Measurements from ENCODE around the gene SHISA5. TPM values are rescaled to one million over a fixed set of nuclear protein-coding genes. Genes with fewer than 3 reads are reported as not detected.
A peak's percentile ranks its signal among the peaks of the same experiment; 100 is the strongest.

Gene SHISA5
- polyA plus RNA-seq, 4 donors = 68.2 to 220 (median 106) TPM

GRCh38 chr3:48459331-48459730 is 44.6 kb downstream of the SHISA5 start:
- Histone ChIP-seq H3K4me3 (ENCODE audit: low read depth in 1 of 3, low read length in 3 of 3) (no peak overlapping the region), H3K36me3 (ENCODE audit: control insufficient read depth in 3 of 3, insufficient read depth in 2 of 3, low read depth in 1 of 3, low read length in 3 of 3) (peaks cover 2 to 58% (median 10%) of the 10 kb centered on the region in 3 donors)

DNA sequence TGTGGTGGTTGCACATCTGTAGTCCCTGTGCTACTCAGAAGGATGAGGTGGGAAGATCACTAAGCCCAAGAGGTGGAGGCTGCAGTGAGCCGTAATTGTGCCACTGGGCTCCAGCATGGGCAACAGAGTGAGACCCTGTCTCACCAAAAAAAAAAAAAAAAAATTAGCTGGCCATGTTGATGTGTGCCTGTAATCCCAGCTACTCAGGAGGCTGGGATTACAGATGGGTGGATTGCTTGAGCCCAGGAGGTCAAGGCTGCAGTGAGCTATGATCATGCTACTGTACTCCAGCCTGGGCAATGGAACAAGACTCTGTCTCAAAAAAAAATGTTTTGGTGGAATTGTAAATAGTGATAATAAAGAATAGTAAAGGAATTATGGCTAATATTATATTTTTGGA is 47.5 kb downstream of the SHISA5 start:
- Histone ChIP-seq H3K9me3 (ENCODE audit: control insufficient read depth in 2 of 2, insufficient read depth in 1 of 2, low read depth in 1 of 2, low read length in 1 of 2) (no peaks in the 10 kb centered on the region), H3K36me3 (ENCODE audit: control insufficient read depth in 3 of 3, insufficient read depth in 2 of 3, low read depth in 1 of 3, low read length in 3 of 3) (peaks cover 2 to 52% (median 16%) of the 10 kb centered on the region in 3 donors)

More at GRCh38 chr3:48459331-48459730, 44.6 kb downstream of the SHISA5 start:
- H3K27ac ChIP-seq (ENCODE audit: low read depth in 1 of 3, low read length in 2 of 3) = no peak overlapping the region
- DNase-seq (no peak), FAIRE-seq (no peak)
- H3K4me1 ChIP-seq (ENCODE audit: control insufficient read depth in 3 of 3, insufficient read depth in 2 of 3, low read depth in 1 of 3, low read length in 2 of 3) = no peaks in the 10 kb centered on the region
- no peaks in the 10 kb centered on the region for H3K9me3 ChIP-seq (ENCODE audit: control insufficient read depth in 2 of 2, insufficient read depth in 1 of 2, low read depth in 1 of 2, low read length in 1 of 2)
- H3K27me3 ChIP-seq (ENCODE audit: control insufficient read depth in 3 of 3, insufficient read depth in 3 of 3, low read length in 3 of 3) = no peaks in the 10 kb centered on the region
- WGBS, 3 donors = 93 to 98% (median 97%) methylated on average over 3 of the region's 3 CpGs

DNA sequence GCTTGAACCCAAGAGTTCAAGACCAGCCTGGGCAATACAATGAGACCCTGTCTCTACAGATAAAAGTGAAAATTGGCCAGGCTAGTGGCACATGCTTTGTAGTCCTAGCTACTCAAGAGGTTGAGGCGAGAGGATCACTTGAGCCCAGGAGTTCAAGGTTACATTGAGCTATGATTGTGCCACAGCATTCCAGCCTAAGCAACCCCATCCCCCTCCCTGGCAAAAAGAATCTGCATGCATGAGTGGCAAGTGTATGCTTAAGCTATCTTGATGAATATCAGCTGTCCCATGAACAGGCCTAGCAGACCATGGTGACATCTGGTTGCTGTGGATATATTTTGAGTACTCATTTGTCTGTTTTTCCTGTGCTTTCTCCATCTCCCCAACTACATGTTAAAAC is 52.7 kb downstream of the SHISA5 start:
- DNase-seq (no peak), FAIRE-seq (no peak)
- peaks cover 0 to 33% (median 9%) of the 10 kb centered on the region in 3 donors for H3K36me3 ChIP-seq (ENCODE audit: control insufficient read depth in 3 of 3, insufficient read depth in 2 of 3, low read depth in 1 of 3, low read length in 3 of 3)
- 86 to 93% (median 89%) methylated on average over 1 of the region's 1 CpG for WGBS, 3 donors
- H3K4me3 ChIP-seq (ENCODE audit: low read depth in 1 of 3, low read length in 3 of 3) = no peak overlapping the region
- no peaks in the 10 kb centered on the region for H3K9me3 ChIP-seq (ENCODE audit: control insufficient read depth in 2 of 2, insufficient read depth in 1 of 2, low read depth in 1 of 2, low read length in 1 of 2)
- peaks cover 0 to 7% (median 0%) of the 10 kb centered on the region in 3 donors for H3K4me1 ChIP-seq (ENCODE audit: control insufficient read depth in 3 of 3, insufficient read depth in 2 of 3, low read depth in 1 of 3, low read length in 2 of 3)
- H3K27me3 ChIP-seq (ENCODE audit: control insufficient read depth in 3 of 3, insufficient read depth in 3 of 3, low read length in 3 of 3) = no peaks in the 10 kb centered on the region
- H3K27ac ChIP-seq (ENCODE audit: low read depth in 1 of 3, low read length in 2 of 3) = no peak overlapping the region

More for the DNA sequence above, 47.5 kb downstream of the SHISA5 start:
- no peaks in the 10 kb centered on the region for H3K27me3 ChIP-seq (ENCODE audit: control insufficient read depth in 3 of 3, insufficient read depth in 3 of 3, low read length in 3 of 3)
- FAIRE-seq (no peak), DNase-seq (no peak)
- no peaks in the 10 kb centered on the region for H3K4me1 ChIP-seq (ENCODE audit: control insufficient read depth in 3 of 3, insufficient read depth in 2 of 3, low read depth in 1 of 3, low read length in 2 of 3)
- WGBS, 3 donors = 98 to 100% (median 100%) methylated on average over 1 of the region's 1 CpG
- no peak overlapping the region for H3K4me3 ChIP-seq (ENCODE audit: low read depth in 1 of 3, low read length in 3 of 3)
- H3K27ac ChIP-seq (ENCODE audit: low read depth in 1 of 3, low read length in 2 of 3) = no peak overlapping the region

DNA sequence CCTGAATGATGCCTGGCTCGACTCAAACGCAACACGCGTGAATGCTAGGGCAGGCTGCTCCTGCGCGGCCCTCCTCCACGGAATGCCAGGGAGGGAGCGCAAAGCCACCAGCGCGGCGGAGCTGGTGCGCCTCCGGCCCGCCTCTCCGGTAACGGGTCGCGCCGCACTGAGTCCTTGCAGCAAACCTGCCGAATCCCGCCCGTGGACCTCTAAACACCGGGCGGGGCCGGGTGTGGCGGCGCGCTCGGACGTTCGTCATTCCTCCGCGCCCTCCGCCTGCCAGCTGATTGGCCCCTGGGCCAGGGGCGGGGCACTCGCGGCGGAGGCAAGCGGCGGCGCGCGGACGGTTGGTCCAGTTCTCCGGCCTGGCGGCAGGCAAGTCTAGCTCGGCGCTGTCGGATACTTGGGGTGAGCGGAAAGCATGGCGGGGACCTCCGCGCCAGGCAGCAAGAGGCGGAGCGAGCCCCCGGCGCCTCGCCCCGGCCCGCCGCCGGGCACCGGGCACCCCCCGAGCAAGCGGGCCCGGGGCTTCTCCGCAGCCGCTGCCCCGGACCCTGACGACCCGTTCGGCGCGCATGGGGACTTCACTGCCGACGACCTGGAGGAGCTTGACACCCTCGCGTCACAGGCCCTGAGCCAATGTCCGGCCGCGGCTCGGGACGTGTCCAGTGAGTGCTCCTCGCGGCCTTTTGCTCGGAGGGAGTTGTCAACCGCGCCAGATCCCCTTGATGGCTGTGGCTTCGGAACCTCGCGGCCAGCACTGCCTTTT is 57.4 kb downstream of the SHISA5 start, which contains the start of gene ATRIP:
Gene ATRIP (plus strand): TSS at position 313 of the 769 bp plus-strand sequence. CDS start 109 bp downstream, at position 422.
- peaks cover 2 to 30% (median 11%) of the 10 kb centered on the region in 3 donors for H3K36me3 ChIP-seq (ENCODE audit: control insufficient read depth in 3 of 3, insufficient read depth in 2 of 3, low read depth in 1 of 3, low read length in 3 of 3)
- no peaks in the 10 kb centered on the region for H3K27me3 ChIP-seq (ENCODE audit: control insufficient read depth in 3 of 3, insufficient read depth in 3 of 3, low read length in 3 of 3)
- DNase-seq (peak; percentile 89 to 95), FAIRE-seq (no peak)
- H3K4me3 ChIP-seq (ENCODE audit: low read depth in 1 of 3, low read length in 3 of 3) = peak within 1 kb of the TSS; percentile 64 to 96 (median 68)
- no peaks in the 10 kb centered on the region for H3K9me3 ChIP-seq (ENCODE audit: control insufficient read depth in 2 of 2, insufficient read depth in 1 of 2, low read depth in 1 of 2, low read length in 1 of 2)
- 0 to 1% (median 1%) methylated on average over 68 to 91 of the region's 91 CpGs for WGBS, 3 donors
- H3K27ac ChIP-seq (ENCODE audit: low read depth in 1 of 3, low read length in 2 of 3) = peak within 1 kb of the TSS; percentile 74 to 87 (median 82)
- peaks cover 2 to 14% (median 5%) of the 10 kb centered on the region in 3 donors for H3K4me1 ChIP-seq (ENCODE audit: control insufficient read depth in 3 of 3, insufficient read depth in 2 of 3, low read depth in 1 of 3, low read length in 2 of 3)

GRCh38 chr3:48446043-48446424 is 57.9 kb downstream of the SHISA5 start:
- WGBS, 3 donors = 14 to 18% (median 16%) methylated on average over 6 of the region's 6 CpGs
- DNase-seq (no peak), FAIRE-seq (no peak)
- Histone ChIP-seq H3K36me3 (ENCODE audit: control insufficient read depth in 3 of 3, insufficient read depth in 2 of 3, low read depth in 1 of 3, low read length in 3 of 3) (peaks cover 2 to 28% (median 8%) of the 10 kb centered on the region in 3 donors), H3K27ac (ENCODE audit: low read depth in 1 of 3, low read length in 2 of 3) (peak overlapping the region in 2 of 3 donors; percentile 82 to 87), H3K27me3 (ENCODE audit: control insufficient read depth in 3 of 3, insufficient read depth in 3 of 3, low read length in 3 of 3) (no peaks in the 10 kb centered on the region), H3K4me1 (ENCODE audit: control insufficient read depth in 3 of 3, insufficient read depth in 2 of 3, low read depth in 1 of 3, low read length in 2 of 3) (peaks cover 2 to 16% (median 6%) of the 10 kb centered on the region in 3 donors), H3K9me3 (ENCODE audit: control insufficient read depth in 2 of 2, insufficient read depth in 1 of 2, low read depth in 1 of 2, low read length in 1 of 2) (no peaks in the 10 kb centered on the region), H3K4me3 (ENCODE audit: low read depth in 1 of 3, low read length in 3 of 3) (peak overlapping the region; percentile 18 to 96 (median 68))

DNA sequence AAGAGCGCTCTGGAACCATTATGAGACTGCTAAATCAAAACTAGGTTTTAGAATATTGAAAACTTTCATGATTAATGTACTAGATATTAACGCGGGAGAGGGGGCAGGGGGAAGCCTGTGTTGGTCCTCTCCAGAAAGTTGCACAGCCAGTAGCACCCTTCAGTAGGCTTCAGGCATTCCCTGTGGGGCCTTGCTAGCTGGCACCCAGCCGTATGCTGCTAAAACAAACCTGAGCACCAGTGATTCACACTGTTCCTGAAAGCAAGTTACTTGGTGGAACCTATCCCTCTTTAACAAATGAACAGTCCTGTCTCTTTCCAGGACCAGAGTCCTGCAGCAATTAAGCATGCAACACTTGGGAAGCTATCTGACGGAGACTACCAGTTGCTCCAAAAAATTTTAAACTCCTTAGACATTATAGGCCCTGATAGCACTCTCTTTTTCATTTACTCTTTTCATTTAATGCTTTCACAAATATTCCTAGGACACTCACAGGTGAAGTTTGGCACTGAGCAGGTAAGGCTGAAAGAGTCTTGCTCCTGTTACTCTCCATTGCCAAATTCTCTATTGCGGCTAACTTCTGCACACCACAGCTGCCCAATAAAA is 58.6 kb downstream of the SHISA5 start:
- H3K4me1 ChIP-seq (ENCODE audit: control insufficient read depth in 3 of 3, insufficient read depth in 2 of 3, low read depth in 1 of 3, low read length in 2 of 3) = peaks cover 2 to 16% (median 6%) of the 10 kb centered on the region in 3 donors
- no peak for FAIRE-seq
- H3K27ac ChIP-seq (ENCODE audit: low read depth in 1 of 3, low read length in 2 of 3) = no peak overlapping the region

DNA sequence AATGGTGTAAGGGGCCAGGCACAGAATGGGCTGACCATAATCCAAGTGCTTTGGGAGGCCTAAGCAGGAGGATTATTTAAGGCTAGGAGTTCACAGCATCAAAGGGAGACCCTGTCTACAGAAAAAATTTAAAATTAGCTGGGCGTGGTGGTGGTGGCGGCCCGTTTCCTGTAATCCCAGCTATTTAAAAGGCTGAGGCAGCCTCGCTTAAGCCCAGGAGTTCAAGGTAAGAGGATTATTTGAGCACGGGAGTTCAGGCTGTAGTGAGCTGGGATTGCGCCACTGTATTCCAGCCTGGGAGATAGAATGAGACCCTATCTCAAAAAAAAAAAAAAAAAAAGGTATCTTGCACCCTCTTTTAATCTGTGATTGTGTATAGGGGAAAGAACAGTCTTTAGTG is 62.0 kb downstream of the SHISA5 start:
- DNase-seq = no peak
- FAIRE-seq = no peak
- Histone ChIP-seq H3K36me3 (ENCODE audit: control insufficient read depth in 3 of 3, insufficient read depth in 2 of 3, low read depth in 1 of 3, low read length in 3 of 3) (peaks cover 2 to 24% (median 8%) of the 10 kb centered on the region in 3 donors), H3K4me1 (ENCODE audit: control insufficient read depth in 3 of 3, insufficient read depth in 2 of 3, low read depth in 1 of 3, low read length in 2 of 3) (peaks cover 2 to 9% (median 6%) of the 10 kb centered on the region in 3 donors), H3K9me3 (ENCODE audit: control insufficient read depth in 2 of 2, insufficient read depth in 1 of 2, low read depth in 1 of 2, low read length in 1 of 2) (no peaks in the 10 kb centered on the region), H3K27me3 (ENCODE audit: control insufficient read depth in 3 of 3, insufficient read depth in 3 of 3, low read length in 3 of 3) (no peaks in the 10 kb centered on the region), H3K27ac (ENCODE audit: low read depth in 1 of 3, low read length in 2 of 3) (peak overlapping the region in 1 of 3 donors; percentile 17), H3K4me3 (ENCODE audit: low read depth in 1 of 3, low read length in 3 of 3) (peak overlapping the region in 2 of 3 donors; percentile 0 to 20)
- WGBS, 3 donors = 67 to 75% (median 71%) methylated on average over 6 of the region's 6 CpGs

More for the DNA sequence above, 58.6 kb downstream of the SHISA5 start:
- H3K9me3 ChIP-seq (ENCODE audit: control insufficient read depth in 2 of 2, insufficient read depth in 1 of 2, low read depth in 1 of 2, low read length in 1 of 2) = no peaks in the 10 kb centered on the region
- 75 to 84% (median 76%) methylated on average over 6 of the region's 6 CpGs for WGBS, 3 donors
- H3K4me3 ChIP-seq (ENCODE audit: low read depth in 1 of 3, low read length in 3 of 3) = no peak overlapping the region
- DNase-seq = no peak
- peaks cover 2 to 24% (median 8%) of the 10 kb centered on the region in 3 donors for H3K36me3 ChIP-seq (ENCODE audit: control insufficient read depth in 3 of 3, insufficient read depth in 2 of 3, low read depth in 1 of 3, low read length in 3 of 3)
- no peaks in the 10 kb centered on the region for H3K27me3 ChIP-seq (ENCODE audit: control insufficient read depth in 3 of 3, insufficient read depth in 3 of 3, low read length in 3 of 3)

GRCh38 chr3:48440590-48440958 is 63.4 kb downstream of the SHISA5 start:
- FAIRE-seq (no peak), DNase-seq (peak; percentile 37 to 73)
- 0 to 2% (median 1%) methylated on average over 21 of the region's 21 CpGs for WGBS, 3 donors

More at GRCh38 chr3:48440590-48440958, 63.4 kb downstream of the SHISA5 start:
- Histone ChIP-seq H3K9me3 (ENCODE audit: control insufficient read depth in 2 of 2, insufficient read depth in 1 of 2, low read depth in 1 of 2, low read length in 1 of 2) (no peaks in the 10 kb centered on the region), H3K27me3 (ENCODE audit: control insufficient read depth in 3 of 3, insufficient read depth in 3 of 3, low read length in 3 of 3) (no peaks in the 10 kb centered on the region), H3K4me3 (ENCODE audit: low read depth in 1 of 3, low read length in 3 of 3) (peak overlapping the region; percentile 80 to 92 (median 88)), H3K36me3 (ENCODE audit: control insufficient read depth in 3 of 3, insufficient read depth in 2 of 3, low read depth in 1 of 3, low read length in 3 of 3) (peaks cover 2 to 24% (median 8%) of the 10 kb centered on the region in 3 donors), H3K4me1 (ENCODE audit: control insufficient read depth in 3 of 3, insufficient read depth in 2 of 3, low read depth in 1 of 3, low read length in 2 of 3) (peaks cover 2 to 7% (median 6%) of the 10 kb centered on the region in 3 donors), H3K27ac (ENCODE audit: low read depth in 1 of 3, low read length in 2 of 3) (peak overlapping the region; percentile 87 to 97 (median 94))

Measured in small intestine (tissue), 7 donors.